Measurements from ENCODE around the gene C5AR1.
"Not testable (repeated sequence)": the region's sequence is repeated elsewhere in the genome, so short reads cannot be mapped to it uniquely, and the experiment has no call there.

Gene C5AR1

DNA sequence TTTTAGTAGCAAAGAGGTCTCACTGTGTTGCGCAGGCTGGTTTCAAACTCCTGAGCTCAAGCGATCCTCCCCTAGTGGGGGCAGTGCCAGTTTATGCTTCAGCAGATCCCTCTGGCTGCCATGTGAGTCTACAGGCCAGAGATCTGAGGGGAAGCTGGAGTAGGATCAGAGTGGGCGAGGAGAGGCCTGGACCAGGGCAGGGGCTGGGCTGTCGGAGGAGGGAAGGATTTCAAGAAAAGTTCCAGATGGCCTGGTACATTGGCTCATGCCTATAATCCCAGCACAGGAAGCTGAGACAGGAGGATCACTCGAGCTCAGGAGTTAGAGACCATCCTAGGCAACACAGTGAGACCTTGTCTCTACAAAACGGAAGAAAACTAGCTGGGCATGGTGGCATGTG is 49.3 kb downstream of the C5AR1 start:
- TF ChIP-seq, protein P1, sequence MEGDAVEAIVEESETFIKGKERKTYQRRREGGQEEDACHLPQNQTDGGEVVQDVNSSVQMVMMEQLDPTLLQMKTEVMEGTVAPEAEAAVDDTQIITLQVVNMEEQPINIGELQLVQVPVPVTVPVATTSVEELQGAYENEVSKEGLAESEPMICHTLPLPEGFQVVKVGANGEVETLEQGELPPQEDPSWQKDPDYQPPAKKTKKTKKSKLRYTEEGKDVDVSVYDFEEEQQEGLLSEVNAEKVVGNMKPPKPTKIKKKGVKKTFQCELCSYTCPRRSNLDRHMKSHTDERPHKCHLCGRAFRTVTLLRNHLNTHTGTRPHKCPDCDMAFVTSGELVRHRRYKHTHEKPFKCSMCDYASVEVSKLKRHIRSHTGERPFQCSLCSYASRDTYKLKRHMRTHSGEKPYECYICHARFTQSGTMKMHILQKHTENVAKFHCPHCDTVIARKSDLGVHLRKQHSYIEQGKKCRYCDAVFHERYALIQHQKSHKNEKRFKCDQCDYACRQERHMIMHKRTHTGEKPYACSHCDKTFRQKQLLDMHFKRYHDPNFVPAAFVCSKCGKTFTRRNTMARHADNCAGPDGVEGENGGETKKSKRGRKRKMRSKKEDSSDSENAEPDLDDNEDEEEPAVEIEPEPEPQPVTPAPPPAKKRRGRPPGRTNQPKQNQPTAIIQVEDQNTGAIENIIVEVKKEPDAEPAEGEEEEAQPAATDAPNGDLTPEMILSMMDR (IDR thresholded peaks at IDR 0.05; ENCODE audit: low read depth, low read length) = no peak
- peak overlapping the region; percentile 66 for H3K27ac ChIP-seq
- H3K9me3 ChIP-seq (ENCODE audit: severe bottlenecking) = no peaks in the 10 kb centered on the region
- H3K27me3 ChIP-seq (ENCODE audit: insufficient read depth, low read depth, severe bottlenecking) = no peaks in the 10 kb centered on the region
- no peak overlapping the region for H3K4me3 ChIP-seq (ENCODE audit: low read depth, low read length)
- DNase-seq = peak; percentile 79
- peaks cover 90% of the 10 kb centered on the region for H3K36me3 ChIP-seq

DNA sequence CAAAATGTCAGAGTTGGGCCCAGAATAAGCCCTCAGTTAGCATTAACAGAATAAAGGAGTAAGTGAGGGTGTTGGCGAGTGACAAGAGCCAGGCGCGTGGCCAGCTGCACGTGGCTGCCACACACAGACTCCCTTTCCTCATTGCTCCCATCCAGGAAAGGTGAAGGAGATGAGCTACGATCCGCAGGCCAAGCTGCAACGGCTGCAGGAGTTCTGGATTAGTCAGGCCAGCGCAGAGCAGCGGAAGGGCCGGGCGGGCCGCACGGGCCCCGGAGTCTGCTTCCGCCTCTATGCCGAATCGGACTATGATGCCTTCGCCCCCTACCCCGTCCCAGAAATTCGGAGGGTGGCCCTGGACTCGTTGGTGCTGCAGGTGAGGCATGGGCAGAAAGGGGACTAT is 52.7 kb downstream of the C5AR1 start:
- Histone ChIP-seq H3K4me3 (ENCODE audit: low read depth, low read length) (no peak overlapping the region), H3K9me3 (ENCODE audit: severe bottlenecking) (no peaks in the 10 kb centered on the region), H3K27ac (no peak overlapping the region), H3K36me3 (peaks cover 72% of the 10 kb centered on the region), H3K27me3 (ENCODE audit: insufficient read depth, low read depth, severe bottlenecking) (no peaks in the 10 kb centered on the region)
- DNase-seq = no peak
- TF ChIP-seq, protein P1 (IDR thresholded peaks at IDR 0.05; ENCODE audit: low read depth, low read length) = no peak

DNA sequence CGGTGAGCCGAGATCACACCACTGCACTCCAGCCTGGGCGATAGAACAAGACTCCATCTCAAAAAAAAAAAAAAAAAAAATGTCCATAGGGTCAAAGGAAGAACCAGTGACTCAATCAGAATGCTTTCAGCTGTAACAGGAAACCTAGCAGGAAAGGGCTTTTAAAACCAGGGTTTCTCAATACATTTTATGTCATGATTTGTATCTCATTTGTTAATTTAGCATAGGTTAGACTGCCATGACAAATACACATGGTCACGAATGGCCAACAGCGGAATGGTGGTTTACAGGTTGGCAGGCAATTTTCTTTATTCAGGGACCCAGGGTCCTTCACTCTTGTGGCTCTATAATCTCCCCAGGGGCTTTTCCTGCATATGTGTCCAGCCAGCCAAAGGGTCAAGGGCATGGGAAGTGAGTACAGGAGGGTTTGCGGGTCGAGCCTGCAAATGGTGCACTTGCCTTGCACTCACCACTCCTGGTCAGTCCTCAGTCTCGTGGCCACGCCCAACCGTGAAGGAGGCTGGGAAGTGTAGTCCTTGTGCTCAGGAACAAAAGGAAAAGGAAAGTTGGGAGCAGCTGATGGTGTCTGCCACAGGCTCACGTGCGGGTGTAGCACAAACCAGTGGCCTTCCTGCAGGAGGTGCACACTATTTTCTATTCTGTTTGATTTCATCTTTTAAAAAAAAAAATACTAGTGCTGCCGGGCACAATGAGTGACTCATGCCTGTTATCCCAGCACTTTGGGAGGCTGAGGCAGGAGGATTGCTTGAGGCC is 54.3 kb downstream of the C5AR1 start:
- no peak overlapping the region for H3K4me3 ChIP-seq (ENCODE audit: low read depth, low read length)
- no peaks in the 10 kb centered on the region for H3K9me3 ChIP-seq (ENCODE audit: severe bottlenecking)
- H3K36me3 ChIP-seq = peaks cover 62% of the 10 kb centered on the region
- H3K27ac ChIP-seq = no peak overlapping the region
- TF ChIP-seq, protein P1 (IDR thresholded peaks at IDR 0.05; ENCODE audit: low read depth, low read length) = no peak
- no peak for DNase-seq
- no peaks in the 10 kb centered on the region for H3K27me3 ChIP-seq (ENCODE audit: insufficient read depth, low read depth, severe bottlenecking)

- H3K9me3 ChIP-seq (ENCODE audit: severe bottlenecking); H3K4me3 ChIP-seq (ENCODE audit: low read depth, low read length); H3K27me3 ChIP-seq (ENCODE audit: insufficient read depth, low read depth, severe bottlenecking); DNase-seq; H3K27ac ChIP-seq: not testable (repeated sequence)
- H3K36me3 ChIP-seq = peaks cover 67% of the 10 kb centered on the region
Measured at GRCh38 chr19:47365455-47365854, 55.8 kb downstream of the C5AR1 start.

GRCh38 chr19:47370045-47370611 is 60.5 kb downstream of the C5AR1 start:
- Histone ChIP-seq H3K9me3 (ENCODE audit: severe bottlenecking) (no peaks in the 10 kb centered on the region), H3K36me3 (peaks cover 67% of the 10 kb centered on the region), H3K27ac (no peak overlapping the region), H3K4me3 (ENCODE audit: low read depth, low read length) (no peak overlapping the region), H3K27me3 (ENCODE audit: insufficient read depth, low read depth, severe bottlenecking) (no peaks in the 10 kb centered on the region)
- DNase-seq = no peak
- TF ChIP-seq, protein P1 (IDR thresholded peaks at IDR 0.05; ENCODE audit: low read depth, low read length) = no peak

- H3K4me3 ChIP-seq (ENCODE audit: low read depth, low read length) = no peak overlapping the region
- H3K9me3 ChIP-seq (ENCODE audit: severe bottlenecking) = no peaks in the 10 kb centered on the region
- H3K27ac ChIP-seq = no peak overlapping the region
- H3K36me3 ChIP-seq = peaks cover 78% of the 10 kb centered on the region
- H3K27me3 ChIP-seq (ENCODE audit: insufficient read depth, low read depth, severe bottlenecking) = no peaks in the 10 kb centered on the region
- no peak for DNase-seq
- TF ChIP-seq, protein P1 (IDR thresholded peaks at IDR 0.05; ENCODE audit: low read depth, low read length) = no peak
Measured at GRCh38 chr19:47371261-47371660, 61.6 kb downstream of the C5AR1 start.
